DOHH2 (cell line): Measurements from ENCODE around the gene LRRTM4.

Source experiments
- H3F3A ChIP-seq: fragments of 200-600 bp; sonication (generic), shearing (Covaris generic); 2 replicates; pipeline ENCODE4 v1.6.0; 2016; ENCODE audit warnings: antibody characterized with exemption, mild to moderate bottlenecking; ENCODE audit not compliant: control insufficient read depth, insufficient read depth
- H3K27ac ChIP-seq: fragments of 200-600 bp; sonication (generic); 2 replicates; pipeline ENCODE4 v1.5.1; 2014; ENCODE audit warnings: low read depth, mild to moderate bottlenecking, low read length, moderate library complexity
- H3K27me3 ChIP-seq: fragments of 200-600 bp; sonication (generic); 2 replicates; pipeline ENCODE4 v1.6.1; 2014; ENCODE audit warnings: mild to moderate bottlenecking, low read length, mixed read lengths; ENCODE audit not compliant: control insufficient read depth
- H3K36me3 ChIP-seq: fragments of 200-600 bp; sonication (generic); 2 replicates; pipeline ENCODE4 v1.6.1; 2014; ENCODE audit warnings: mild to moderate bottlenecking, low read length, moderate library complexity, mixed read lengths; ENCODE audit not compliant: control insufficient read depth
- H3K4me1 ChIP-seq: fragments of 200-600 bp; sonication (generic); 2 replicates; pipeline ENCODE4 v1.6.1; 2014; ENCODE audit warnings: mild to moderate bottlenecking, low read length, mixed read lengths; ENCODE audit not compliant: control insufficient read depth
- H3K4me2 ChIP-seq: fragments of 200-600 bp; sonication (generic); 2 replicates; pipeline ENCODE4 v1.6.0; 2014; ENCODE audit warnings: mild to moderate bottlenecking, low read length, moderate library complexity
- H3K4me3 ChIP-seq: fragments of 200-600 bp; sonication (generic); 2 replicates; pipeline ENCODE4 v1.5.1; 2014; ENCODE audit warnings: mild to moderate bottlenecking, low read length, mixed read lengths
- H3K79me2 ChIP-seq: fragments of 200-600 bp; sonication (generic); 2 replicates; pipeline ENCODE4 v1.6.1; 2014; ENCODE audit warnings: mild to moderate bottlenecking, low read length, mixed read lengths; ENCODE audit not compliant: control insufficient read depth
- H3K9me2 ChIP-seq: fragments of 200-600 bp; sonication (generic); replicated peaks from 2 replicates; pipeline ENCODE4 v1.6.1; 2014; ENCODE audit warnings: mild to moderate bottlenecking, low read length, mixed read lengths; ENCODE audit not compliant: control insufficient read depth
- H3K9me3 ChIP-seq: fragments of 200-600 bp; sonication (generic); 2 replicates; pipeline ENCODE4 v1.6.1; 2014; ENCODE audit warnings: antibody characterized with exemption, low read length, mixed read lengths; ENCODE audit not compliant: control insufficient read depth, insufficient read depth
- H4K20me1 ChIP-seq: fragments of 200-600 bp; sonication (generic); 2 replicates; pipeline ENCODE4 v1.6.0; 2014; ENCODE audit warnings: low read depth, mild to moderate bottlenecking, antibody characterized with exemption, low read length, moderate library complexity; ENCODE audit not compliant: control insufficient read depth, insufficient read depth
- CTCF ChIP-seq: fragments of 200-600 bp; sonication (generic); IDR thresholded peaks from one replicate; pipeline ENCODE4 v1.5.1; 2014; ENCODE audit warnings: antibody characterized with exemption, mild to moderate bottlenecking, low read depth, low read length; ENCODE audit not compliant: poor library complexity, severe bottlenecking
- EZH2phosphoT487 ChIP-seq: fragments of 200-600 bp; sonication (generic); IDR thresholded peaks from 2 replicates; pipeline ENCODE4 v1.6.1; 2017; ENCODE audit warnings: borderline replicate concordance, mild to moderate bottlenecking, antibody characterized with exemption, low read length, moderate library complexity, mixed read lengths

Gene LRRTM4

GRCh38 chr2:77348821-77349220 lies 173.4 kb downstream of the LRRTM4 start:
- Histone ChIP-seq H3K9me3 (no peaks in the 10 kb centered on the region), H3K4me3 (no peak overlapping the region), H3K27me3 (no peaks in the 10 kb centered on the region), H4K20me1 (no peaks in the 10 kb centered on the region), H3K27ac (no peak overlapping the region), H3F3A (no peaks in the 10 kb centered on the region; the same call in 1 of the 2 replicates), H3K79me2 (no peaks in the 10 kb centered on the region), H3K36me3 (no peaks in the 10 kb centered on the region), H3K4me2 (no peak overlapping the region), H3K9me2 (no peaks in the 10 kb centered on the region), H3K4me1 (no peaks in the 10 kb centered on the region)
- no peak for TF ChIP-seq CTCF
- no peak for TF ChIP-seq EZH2phosphoT487

GRCh38 chr2:77336013-77336412 lies 186.2 kb downstream of the LRRTM4 start:
- no peak for TF ChIP-seq EZH2phosphoT487
- Histone ChIP-seq H3K9me2 (no peaks in the 10 kb centered on the region), H3K79me2 (no peaks in the 10 kb centered on the region), H3K4me3 (no peak overlapping the region), H3K9me3 (peaks cover 5% of the 10 kb centered on the region; the same call in 1 of the 2 replicates), H3K27ac (no peak overlapping the region), H4K20me1 (no peaks in the 10 kb centered on the region), H3K4me1 (no peaks in the 10 kb centered on the region), H3K27me3 (no peaks in the 10 kb centered on the region), H3K36me3 (no peaks in the 10 kb centered on the region), H3K4me2 (no peak overlapping the region), H3F3A (no peaks in the 10 kb centered on the region)

- Histone ChIP-seq H3K27ac (no peak overlapping the region), H3K4me3 (no peak overlapping the region), H3K36me3 (no peaks in the 10 kb centered on the region), H3F3A (no peaks in the 10 kb centered on the region), H3K4me2 (no peak overlapping the region), H3K27me3 (no peaks in the 10 kb centered on the region), H3K9me3 (peaks cover 5% of the 10 kb centered on the region; the same call in 1 of the 2 replicates), H3K79me2 (no peaks in the 10 kb centered on the region), H3K9me2 (no peaks in the 10 kb centered on the region), H3K4me1 (no peaks in the 10 kb centered on the region), H4K20me1 (no peaks in the 10 kb centered on the region)
- TF ChIP-seq CTCF (no peak), EZH2phosphoT487 (no peak)
Measured at GRCh38 chr2:77328134-77328931, 193.8 kb downstream of the LRRTM4 start.

- H3K79me2 ChIP-seq: no peaks in the 10 kb centered on the region
- no peaks in the 10 kb centered on the region for H3K27me3 ChIP-seq
- 0 out of 2 replicates have a peak, but pooled peaks cover 3% of the 10 kb centered on the region for H3K9me3 ChIP-seq
- TF ChIP-seq CTCF (no peak), EZH2phosphoT487 (no peak)
- no peaks in the 10 kb centered on the region for H3K36me3 ChIP-seq
- H3K4me3 ChIP-seq: no peak overlapping the region
- H3K4me1 ChIP-seq: no peaks in the 10 kb centered on the region
- H4K20me1 ChIP-seq: no peaks in the 10 kb centered on the region
- no peaks in the 10 kb centered on the region for H3F3A ChIP-seq
- H3K4me2 ChIP-seq: no peak overlapping the region
- no peaks in the 10 kb centered on the region for H3K9me2 ChIP-seq
- H3K27ac ChIP-seq: no peak overlapping the region
Measured at GRCh38 chr2:77325395-77325794, 196.8 kb downstream of the LRRTM4 start.
